Heart right ventricle (tissue), 16 donors: ENCODE measurements around the gene RSPO3. TPM values are rescaled to one million over a fixed set of nuclear protein-coding genes. Genes with fewer than 3 reads are reported as not detected.
A peak's percentile ranks its signal among the peaks of the same experiment; 100 is the strongest.

Source experiments
- ATAC-seq, 8 donors: fragments of 200-7000 bp; cut with Tn5 transposase; one replicate each; pipeline ENCODE4 v1.9.1; 2020; ENCODE audit warnings: mild to moderate bottlenecking in 8 of 8, moderate library complexity in 8 of 8, moderate number of reproducible peaks in 1 of 8
- DNase-seq, 2 donors: peaks; one replicate each; pipeline ENCODE4 v3.0.0-alpha.2; 2020
- H3K27ac ChIP-seq, 10 donors: fragments of 200-600 bp; sonication (generic) in 2 of 10; one replicate each; pipeline versions ENCODE4 v1.5.0 to v1.8.0; 2020 to 2022; ENCODE audit warnings: mild to moderate bottlenecking in 3 of 10
- H3K27me3 ChIP-seq, 7 donors: fragments of 200-600 bp; one replicate each; pipeline ENCODE4 v1.8.0; 2021 to 2022; ENCODE audit warnings: mild to moderate bottlenecking in 2 of 7
- H3K36me3 ChIP-seq, 9 donors: fragments of 200-600 bp; sonication (generic) in 1 of 9; one replicate each; pipeline versions ENCODE4 v1.5.0 to v1.8.0; 2020 to 2022; ENCODE audit warnings: mild to moderate bottlenecking in 2 of 9
- H3K4me1 ChIP-seq, 9 donors: fragments of 200-600 bp; sonication (generic) in 1 of 9; one replicate each; pipeline versions ENCODE4 v1.5.0 to v1.8.0; 2020 to 2022; ENCODE audit warnings: mild to moderate bottlenecking in 4 of 9
- H3K4me3 ChIP-seq, 10 donors: fragments of 200-600 bp; sonication (generic) in 2 of 10; one replicate each; pipeline versions ENCODE4 v1.5.0 to v1.8.0; 2020 to 2022; ENCODE audit warnings: mild to moderate bottlenecking in 7 of 10, moderate library complexity in 2 of 10
- H3K9me3 ChIP-seq, 11 donors: fragments of 200-600 bp in 10 of 11; sonication (generic) in 2 of 11; one replicate each; pipeline versions ENCODE4 v1.5.0 to v1.8.0; 2013 to 2022; ENCODE audit warnings: mild to moderate bottlenecking in 2 of 11, control low read depth in 1 of 11, moderate library complexity in 1 of 11
- WGBS, 2 donors: extraction: QIAGEN DNeasy Blood & Tissue Kit; methylation state at CpG; one replicate each; pipeline ENCODE4 v1.1.7; 2013; ENCODE audit warnings: inconsistent platforms in 1 of 2; 5-methylcytosine and 5-hydroxymethylcytosine counted together
- intact Hi-C, 10 donors: fragments of 100-400 bp; cut with DNase I; formaldehyde crosslinking; loops; one replicate each; pipeline versions ENCODE4 v1.11.1 to v1.14.2; 2022
- polyA plus RNA-seq, 2 donors: library from polyadenylated mRNA; stranded (reverse); fragments of 200-250 nt; gene quantifications; one replicate each; pipeline ENCODE4 v1.2.3, GENCODE V29; 2013
- total RNA-seq, 10 donors: library from RNA; stranded (reverse); fragmentation: NEBNext Ultra II Directional in 3 of 10; extraction: Animal tissue kit (Norgen Biotek cat#: 25700) in 3 of 10; gene quantifications; one replicate each; pipeline versions ENCODE4 v1.2.1 to v1.2.4, GENCODE V29; 2021 to 2023
- TF ChIP-seq, protein P1 (sequence below), 9 donors: fragments of 200-600 bp; sonication (generic) in 2 of 9; IDR thresholded peaks; one replicate each; pipeline versions ENCODE4 v1.5.0 to v1.8.0; 2021 to 2022; ENCODE audit warnings: antibody characterized with exemption in 9 of 9, mild to moderate bottlenecking in 5 of 9, moderate library complexity in 1 of 9
- donor health status: Arrhythmogenic right ventricular cardiomyopathy.
- donor health status: ischemic (EF 13 %, LVEDD 7.1; RV severe dilation, severe dysfunction).
- donor health status: healthy with polysubstance abuse.
- donor health status: DM: no; HTN: yes; CAD: no.
- donor health status: DM: no; HTN: no; CAD: no.
- donor health status: ischemic (EF 25% LVEDD 6.9; RV normal size, moderate dysfunction).
- donor health status: ischemic (EF 25% LVEDD 5.7; RV mildly dilated, moderate dysfunction).
- donor health status: healthy.
- donor health status: DM: yes; HTN: yes; CAD: no.
- donor health status: Ischemic cardiomyopathy.
- donor health status: ischemic (EF 35%, LVEDD 5.7; RV mildly dilated, moderate dysfunction).
- donor health status: nonischemic (EF 11% LVEDD 7.7; RV severe dilation, severe dysfunction).
- donor health status: DM: yes; HTN: yes; CAD: no.
- donor health status: PGD.
- donor health status: ischemic (EF 29% LVEDD 5.4; RV normal size, mild dysfunction).
- donor health status: nonischemic (EF 23%, LVEDD 6.1; RV moderate dilation, normal function).

The RSPO3 gene
- total and polyA plus RNA-seq, 12 donors: 0.20 to 0.73 (median 0.37) TPM; not detected in 1

DNA sequence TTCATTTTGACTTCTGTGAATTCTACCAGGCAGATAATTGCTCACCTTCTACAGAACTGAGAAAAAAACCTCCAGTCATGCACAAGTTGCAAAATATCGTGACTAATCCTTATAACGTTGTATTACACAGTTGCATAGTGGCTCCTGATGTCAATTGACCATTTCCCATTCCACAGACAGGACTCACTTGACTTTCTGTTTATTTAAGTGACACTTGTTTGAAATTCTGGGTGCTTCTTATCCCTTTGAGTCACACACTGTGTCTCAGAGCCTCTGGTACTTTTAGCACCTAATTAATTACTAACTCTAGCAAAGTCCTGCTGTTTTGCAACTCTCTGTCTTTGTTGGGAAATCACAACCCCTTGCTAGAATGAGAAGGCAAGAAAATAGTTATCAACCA lies 16.2 kb upstream of the RSPO3 start:
- ATAC-seq (peak in 1 of 8 donors; percentile 37), DNase-seq (no peak)
- intact Hi-C loops: loop anchor here in 1 of 10 donors (10.0 kb wide), 2 partner anchors 297 to 1067 kb away; no protein-coding TSS in a partner anchor
- TF ChIP-seq, protein P1, sequence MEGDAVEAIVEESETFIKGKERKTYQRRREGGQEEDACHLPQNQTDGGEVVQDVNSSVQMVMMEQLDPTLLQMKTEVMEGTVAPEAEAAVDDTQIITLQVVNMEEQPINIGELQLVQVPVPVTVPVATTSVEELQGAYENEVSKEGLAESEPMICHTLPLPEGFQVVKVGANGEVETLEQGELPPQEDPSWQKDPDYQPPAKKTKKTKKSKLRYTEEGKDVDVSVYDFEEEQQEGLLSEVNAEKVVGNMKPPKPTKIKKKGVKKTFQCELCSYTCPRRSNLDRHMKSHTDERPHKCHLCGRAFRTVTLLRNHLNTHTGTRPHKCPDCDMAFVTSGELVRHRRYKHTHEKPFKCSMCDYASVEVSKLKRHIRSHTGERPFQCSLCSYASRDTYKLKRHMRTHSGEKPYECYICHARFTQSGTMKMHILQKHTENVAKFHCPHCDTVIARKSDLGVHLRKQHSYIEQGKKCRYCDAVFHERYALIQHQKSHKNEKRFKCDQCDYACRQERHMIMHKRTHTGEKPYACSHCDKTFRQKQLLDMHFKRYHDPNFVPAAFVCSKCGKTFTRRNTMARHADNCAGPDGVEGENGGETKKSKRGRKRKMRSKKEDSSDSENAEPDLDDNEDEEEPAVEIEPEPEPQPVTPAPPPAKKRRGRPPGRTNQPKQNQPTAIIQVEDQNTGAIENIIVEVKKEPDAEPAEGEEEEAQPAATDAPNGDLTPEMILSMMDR (IDR thresholded peaks at IDR 0.05): no peak
- H3K9me3 ChIP-seq: no peaks in the 10 kb centered on the region
- no peaks in the 10 kb centered on the region for H3K36me3 ChIP-seq
- H3K4me1 ChIP-seq: peaks cover 0 to 10% (median 0%) of the 10 kb centered on the region in 9 donors
- 49 to 58% methylated on average over 2 of the region's 2 CpGs for WGBS, 2 donors
- H3K27me3 ChIP-seq: peaks cover 0 to 6% (median 0%) of the 10 kb centered on the region in 7 donors
- H3K4me3 ChIP-seq: no peak overlapping the region
- no peak overlapping the region for H3K27ac ChIP-seq

DNA sequence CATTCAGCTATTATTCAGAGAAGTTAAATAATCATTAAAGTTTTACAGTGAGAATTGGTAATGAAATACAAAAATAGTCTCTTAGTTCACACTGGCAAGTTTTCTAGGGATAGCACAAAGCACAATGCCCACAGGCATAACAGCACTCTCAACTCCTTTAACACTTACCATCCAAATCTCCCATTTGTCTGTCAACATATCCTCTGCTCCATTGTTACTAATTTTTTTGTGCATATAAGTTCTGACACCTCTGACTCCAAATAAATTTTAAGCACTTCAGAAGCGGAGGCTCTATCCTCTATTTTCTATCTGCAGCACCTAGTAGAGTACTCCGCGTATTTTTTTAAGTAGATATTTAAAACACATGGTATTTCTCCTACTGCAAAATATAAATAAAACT lies 15.6 kb upstream of the RSPO3 start:
- DNase-seq (no peak), ATAC-seq (no peak)
- Histone ChIP-seq H3K9me3 (no peaks in the 10 kb centered on the region), H3K36me3 (no peaks in the 10 kb centered on the region), H3K4me3 (no peak overlapping the region), H3K4me1 (peaks cover 0 to 10% (median 0%) of the 10 kb centered on the region in 9 donors), H3K27me3 (peaks cover 0 to 6% (median 3%) of the 10 kb centered on the region in 7 donors), H3K27ac (no peak overlapping the region)
- WGBS, 2 donors: 93 to 95% methylated on average over 3 of the region's 3 CpGs
- intact Hi-C loops: loop anchor here in 1 of 10 donors (10.0 kb wide), 2 partner anchors 298 to 1068 kb away; no protein-coding TSS in a partner anchor
- TF ChIP-seq, protein P1 (IDR thresholded peaks at IDR 0.05): no peak

DNA sequence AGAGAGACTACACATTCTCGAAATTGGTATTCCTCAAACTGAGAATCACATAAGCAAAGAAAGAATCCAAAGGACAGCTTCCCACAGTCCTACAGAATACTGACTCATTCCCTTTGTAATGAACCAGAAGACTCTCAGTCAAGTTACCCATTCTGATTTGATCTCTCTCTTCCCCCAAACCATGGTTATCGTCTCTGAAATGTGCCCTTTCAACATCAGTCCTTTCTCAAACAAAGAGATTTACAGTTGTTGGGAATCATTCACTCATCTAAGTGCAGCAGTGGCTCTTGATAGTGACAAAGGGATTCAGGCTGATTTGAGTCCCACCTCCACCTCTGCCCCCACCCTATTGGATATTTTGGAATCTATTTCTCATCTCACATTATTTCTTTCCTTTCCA lies 15.0 kb upstream of the RSPO3 start:
- TF ChIP-seq, protein P1 (IDR thresholded peaks at IDR 0.05): no peak
- DNase-seq (no peak), ATAC-seq (no peak)
- Histone ChIP-seq H3K36me3 (no peaks in the 10 kb centered on the region), H3K9me3 (no peaks in the 10 kb centered on the region), H3K4me1 (peaks cover 0 to 10% (median 0%) of the 10 kb centered on the region in 9 donors), H3K27me3 (peaks cover 0 to 6% (median 3%) of the 10 kb centered on the region in 7 donors), H3K4me3 (no peak overlapping the region), H3K27ac (no peak overlapping the region)
- intact Hi-C loops: loop anchor here in 1 of 10 donors (10.0 kb wide), 2 partner anchors 299 to 1069 kb away; no protein-coding TSS in a partner anchor
- 53 to 57% methylated on average over 2 of the region's 2 CpGs for WGBS, 2 donors

DNA sequence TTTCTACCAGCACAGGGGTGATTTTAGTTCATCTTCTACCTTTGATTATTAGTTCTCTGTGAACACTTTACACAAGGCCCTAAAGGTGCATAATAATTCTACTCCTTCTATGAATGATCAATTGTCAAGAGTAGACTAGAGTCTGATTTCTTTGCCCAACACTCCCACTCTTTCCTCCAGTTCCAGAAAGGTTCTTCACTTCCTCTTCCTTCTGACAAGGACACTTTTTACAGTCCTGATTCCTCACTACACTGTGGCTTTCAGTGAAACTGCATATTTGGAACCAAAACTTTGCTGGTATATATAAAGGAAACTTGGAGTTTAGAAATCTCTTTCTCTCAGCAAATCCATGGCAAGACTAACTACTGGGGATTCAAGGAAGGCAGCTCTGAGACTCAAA lies 10.6 kb upstream of the RSPO3 start:
- no peak for DNase-seq
- Histone ChIP-seq H3K9me3 (no peaks in the 10 kb centered on the region), H3K36me3 (no peaks in the 10 kb centered on the region), H3K27me3 (peaks cover 0 to 6% (median 0%) of the 10 kb centered on the region in 7 donors), H3K27ac (no peak overlapping the region), H3K4me1 (no peaks in the 10 kb centered on the region), H3K4me3 (no peak overlapping the region)
- no peak for ATAC-seq
- intact Hi-C loops: loop anchor here in 1 of 10 donors (10.0 kb wide), 2 partner anchors 303 to 1073 kb away; no protein-coding TSS in a partner anchor
- TF ChIP-seq, protein P1 (IDR thresholded peaks at IDR 0.05): no peak
